Stomach (tissue), 9 donors: ENCODE results near the gene COLEC12. TPM values are rescaled to one million over a fixed set of nuclear protein-coding genes. Genes with fewer than 3 reads are reported as not detected.

Source experiments
- DNase-seq, 2 donors: peaks; one replicate each; pipeline versions ENCODE4 v3.0.0 to v3.0.0-alpha.2; 2013 to 2019
- H3K27ac ChIP-seq, 5 donors: fragments of 200-600 bp in 4 of 5; sonication (generic) in 4 of 5; one replicate each; pipeline ENCODE4 v1.5.1; 2013 to 2019; ENCODE audit warnings: mild to moderate bottlenecking in 1 of 5, moderate library complexity in 1 of 5
- H3K27me3 ChIP-seq, 3 donors: fragments of 200-600 bp; sonication (generic); one replicate each; pipeline ENCODE4 v1.5.1; 2017 to 2019; ENCODE audit warnings: mixed run types in 1 of 3
- H3K36me3 ChIP-seq, 4 donors: fragments of 200-600 bp; sonication (generic); 1 replicate in 3 of 4; 2 replicates in 1 of 4; pipeline ENCODE4 v1.5.1; 2016 to 2019
- H3K4me1 ChIP-seq, 4 donors: fragments of 200-600 bp; sonication (generic); one replicate each; pipeline ENCODE4 v1.5.1; 2016 to 2019
- H3K4me3 ChIP-seq, 4 donors: fragments of 200-600 bp; sonication (generic) in 3 of 4; one replicate each; pipeline ENCODE4 v1.5.1; 2016 to 2019; ENCODE audit warnings: mild to moderate bottlenecking in 1 of 4
- H3K9me3 ChIP-seq, 4 donors: fragments of 200-600 bp; sonication (generic); one replicate each; pipeline ENCODE4 v1.5.1; 2016 to 2019
- CTCF ChIP-seq, 7 experiments: fragments of 450-650 bp in 4 of 7; fragments of 200-600 bp in 3 of 7; sonication (generic) in 3 of 7; IDR thresholded peaks; one replicate each; pipeline ENCODE4 v1.5.1; 2016 to 2019; ENCODE audit warnings: antibody characterized with exemption in 7 of 7, control low read depth in 2 of 7, mild to moderate bottlenecking in 1 of 7
- EP300 ChIP-seq: sonication (generic); formaldehyde crosslinking; IDR thresholded peaks from one replicate; pipeline ENCODE4 v1.6.1; 2017; ENCODE audit warnings: antibody characterized with exemption
- POLR2A ChIP-seq, 4 donors: fragments of 450-650 bp; IDR thresholded peaks; one replicate each; pipeline ENCODE4 v1.6.1; 2016; ENCODE audit warnings: antibody characterized with exemption in 4 of 4, control low read depth in 2 of 4, mild to moderate bottlenecking in 1 of 4, moderate library complexity in 1 of 4
- POLR2AphosphoS5 ChIP-seq, 3 donors: sonication (generic); formaldehyde crosslinking; IDR thresholded peaks; one replicate each; pipeline ENCODE4 v1.6.1; 2016; ENCODE audit warnings: antibody characterized with exemption in 3 of 3
- WGBS, 5 donors: extraction: QIAGEN DNeasy Blood & Tissue Kit in 3 of 5; methylation state at CpG; one replicate each; pipeline versions ENCODE4 v1.1.5 to v1.1.7; 2013 to 2018; 5-methylcytosine and 5-hydroxymethylcytosine counted together
- intact Hi-C: fragments of 100-400 bp; cut with DNase I; formaldehyde crosslinking; loops from one replicate; pipeline ENCODE4 v1.15.1; 2023; ENCODE audit warnings: low total_unique reads
- polyA plus RNA-seq, 3 donors: library from polyadenylated mRNA; stranded (reverse); fragments of 200-250 nt; gene quantifications; one replicate each; pipeline ENCODE4 v1.2.3, GENCODE V29; 2013
- total RNA-seq, 5 donors: library from RNA; depleted of rRNA; stranded (reverse); fragments of >200 nt; gene quantifications; one replicate each; pipeline versions ENCODE4 v1.1.0 to v1.2.3, GENCODE V29; 2014 to 2016
- donor health status: healthy with polysubstance abuse.
- donor health status: Bipolar disorder and iron deficiency.
- donor health status: healthy.

Gene COLEC12
- total and polyA plus RNA-seq, 8 donors: 1.7 to 37.5 (median 5.6) TPM

- intact Hi-C loops: no loop called here
- no peak for TF ChIP-seq EP300
- no peak for TF ChIP-seq POLR2AphosphoS5 (IDR thresholded peaks at IDR 0.05)
- no peak for TF ChIP-seq POLR2A (IDR thresholded peaks at IDR 0.05)
- no peak for TF ChIP-seq CTCF (IDR thresholded peaks at IDR 0.05)
- Histone ChIP-seq H3K9me3 (no peaks in the 10 kb centered on the region), H3K27ac (peak overlapping the region in 3 of 5 donors; percentile 55 to 67 (median 59)), H3K27me3 (no peaks in the 10 kb centered on the region), H3K4me1 (peaks cover 11 to 42% (median 26%) of the 10 kb centered on the region in 4 donors), H3K36me3 (no peaks in the 10 kb centered on the region), H3K4me3 (no peak overlapping the region)
- no peak for DNase-seq
- whole genome bisulfite sequencing, 5 donors: 42 to 56% (median 49%) methylated on average over 6 of the region's 6 CpGs
Observed at GRCh38 chr18:476251-476664, 24.2 kb downstream of the COLEC12 start.

- H3K4me3 ChIP-seq: no peak overlapping the region
- peaks cover 11 to 46% (median 28%) of the 10 kb centered on the region in 4 donors for H3K4me1 ChIP-seq
- intact Hi-C loops: no loop called here
- DNase-seq: peak in 1 of 2 donors; percentile 49
- no peak for TF ChIP-seq EP300
- TF ChIP-seq POLR2A (IDR thresholded peaks at IDR 0.05): no peak
- no peak for TF ChIP-seq POLR2AphosphoS5 (IDR thresholded peaks at IDR 0.05)
- TF ChIP-seq CTCF (IDR thresholded peaks at IDR 0.05): no peak
- no peaks in the 10 kb centered on the region for H3K9me3 ChIP-seq
- WGBS, 5 donors: 45 to 61% (median 54%) methylated on average over 12 of the region's 12 CpGs
- H3K27ac ChIP-seq: peak overlapping the region in 4 of 5 donors; percentile 5 to 67 (median 57)
- H3K36me3 ChIP-seq: no peaks in the 10 kb centered on the region
- H3K27me3 ChIP-seq: no peaks in the 10 kb centered on the region
Observed at GRCh38 chr18:475202-476031, 25.1 kb downstream of the COLEC12 start.

- DNase-seq: no peak
- intact Hi-C loops: no loop called here
- no peak for TF ChIP-seq POLR2AphosphoS5 (IDR thresholded peaks at IDR 0.05)
- TF ChIP-seq CTCF (IDR thresholded peaks at IDR 0.05): no peak
- TF ChIP-seq EP300: no peak
- no peak for TF ChIP-seq POLR2A (IDR thresholded peaks at IDR 0.05)
- H3K4me3 ChIP-seq: no peak overlapping the region
- WGBS, 5 donors: 59 to 65% (median 63%) methylated on average over 4 of the region's 4 CpGs
- H3K36me3 ChIP-seq: no peaks in the 10 kb centered on the region
- peak overlapping the region in 3 of 5 donors; percentile 55 to 67 (median 59) for H3K27ac ChIP-seq
- H3K4me1 ChIP-seq: peaks cover 11 to 45% (median 25%) of the 10 kb centered on the region in 4 donors
- H3K9me3 ChIP-seq: no peaks in the 10 kb centered on the region
- H3K27me3 ChIP-seq: no peaks in the 10 kb centered on the region
Observed at GRCh38 chr18:474416-474815, 26.1 kb downstream of the COLEC12 start.

- TF ChIP-seq POLR2AphosphoS5 (IDR thresholded peaks at IDR 0.05) (no peak), CTCF (IDR thresholded peaks at IDR 0.05) (no peak), EP300 (no peak), POLR2A (IDR thresholded peaks at IDR 0.05) (no peak)
- Histone ChIP-seq H3K27me3 (no peaks in the 10 kb centered on the region), H3K36me3 (no peaks in the 10 kb centered on the region), H3K27ac (peak overlapping the region in 2 of 5 donors; percentile 4 to 67), H3K4me3 (no peak overlapping the region), H3K4me1 (peaks cover 11 to 50% (median 22%) of the 10 kb centered on the region in 4 donors), H3K9me3 (no peaks in the 10 kb centered on the region)
- 86 to 91% (median 90%) methylated on average over 1 of the region's 1 CpG for WGBS, 5 donors
- intact Hi-C loops: no loop called here
- DNase-seq: no peak
Observed at GRCh38 chr18:473802-474201, 26.7 kb downstream of the COLEC12 start.
